Smooth muscle cell of the brain vasculature (primary cell): Measurements from ENCODE around the gene SEC63.

Source experiments
- DNase-seq: peaks from one replicate; pipeline ENCODE4 v3.0.0-alpha.2; 2012; ENCODE audit warnings: low read depth, low spot score

SEC63 gene

GRCh38 chr6:107819217-107819616 lies 138.8 kb downstream of the SEC63 start:
- DNase-seq, result no peak

GRCh38 chr6:107818272-107818671 lies 139.7 kb downstream of the SEC63 start:
- DNase-seq, result no peak

DNA sequence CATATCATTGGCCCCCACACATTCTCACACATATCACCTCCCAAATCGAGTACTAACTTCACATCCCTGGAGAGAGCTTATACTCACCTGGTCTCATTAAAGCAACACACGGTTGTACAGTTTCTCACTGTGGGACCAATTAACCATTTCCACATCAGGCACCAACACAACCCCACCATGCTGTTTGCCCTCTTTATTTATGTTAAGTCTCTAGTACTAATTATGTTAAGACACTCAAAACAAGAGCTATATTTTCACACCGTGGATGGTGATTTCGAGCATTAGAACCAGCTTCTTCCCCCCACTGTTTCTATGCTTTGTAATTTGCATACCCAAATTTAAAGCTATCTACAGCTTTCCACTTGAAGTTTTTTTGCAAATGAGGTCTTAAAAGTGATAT lies 140.2 kb downstream of the SEC63 start:
- DNase-seq, result no peak
